HepG2 (cell line): ENCODE results near the gene CAMKMT. TPM values are rescaled to one million over a fixed set of nuclear protein-coding genes. Genes with fewer than 3 reads are reported as not detected.

Source experiments
- ATAC-seq: fragments of 200-7000 bp; cut with Tn5 transposase; 3 replicates; pipeline ENCODE4 v1.9.1; 2020; ENCODE audit warnings: mild to moderate bottlenecking, moderate library complexity
- BruUV-seq: library from RNA; stranded (reverse); fragments of 400-500 nt; replicated peaks from 2 replicates; lab custom pipeline; 2021; lab: Mats Ljungman, UMichigan
- CTCF ChIA-PET: fragments of 300-600 bp; formaldehyde crosslinking; extraction: SDS; loops from one replicate; lab custom pipeline; 2021; ENCODE audit warnings: low total read pairs, inconsistent platforms, low intra/inter-chr PET ratio; lab: Yijun Ruan, JAX
- POLR2A ChIA-PET: fragments of 350-600 bp; sonication (Branson Sonifier 250); formaldehyde crosslinking; loops from one replicate; lab custom pipeline; 2020; ENCODE audit warnings: antibody characterized with exemption, inconsistent platforms; lab: Yijun Ruan, JAX
- DNase-seq: peaks from one replicate; pipeline ENCODE4 v3.0.0-alpha.2; 2015; ENCODE audit warnings: low spot score
- FAIRE-seq: peaks from 3 replicates; lab custom pipeline; 2011; peaks lifted over from hg19 to GRCh38; lab: Jason Lieb, UNC
- H2AFZ ChIP-seq: one replicate; pipeline ENCODE4 v1.6.1; 2011; ENCODE audit warnings: low read length, inconsistent platforms
- H3K27ac ChIP-seq: fragments of 300-600 bp; 3 replicates; pipeline ENCODE4 v1.8.0; 2011; ENCODE audit warnings: mixed run types, mild to moderate bottlenecking, mixed read lengths, low read length, inconsistent platforms; ENCODE audit not compliant: insufficient read depth; ENCODE audit errors: extremely low read length
- H3K27me3 ChIP-seq, 2 experiments: fragments of 200-600 bp in 1 of 2; 2 replicates in 1 of 2; 3 replicates in 1 of 2; pipeline versions ENCODE4 v1.6.0 to v1.8.0; 2011; ENCODE audit warnings: low read length in 2 of 2, mild to moderate bottlenecking in 2 of 2, moderate library complexity in 2 of 2, inconsistent platforms in 1 of 2; ENCODE audit not compliant: insufficient read depth in 2 of 2, control insufficient read depth in 1 of 2
- H3K36me3 ChIP-seq, 2 experiments: fragments of 200-600 bp in 1 of 2; replicated peaks in 1 of 2; 2 replicates in 1 of 2; 3 replicates in 1 of 2; pipeline versions ENCODE4 v1.5.1 to v1.8.0; 2011; ENCODE audit warnings: low read length in 2 of 2, inconsistent platforms in 1 of 2; ENCODE audit not compliant: insufficient read depth in 2 of 2, control insufficient read depth in 1 of 2
- H3K4me1 ChIP-seq: 2 replicates; pipeline ENCODE4 v1.5.1; 2012; ENCODE audit warnings: low read length, inconsistent platforms; ENCODE audit not compliant: insufficient read depth
- H3K4me2 ChIP-seq: 2 replicates; pipeline ENCODE4 v1.6.0; 2011; ENCODE audit warnings: low read depth, low read length, inconsistent platforms
- H3K4me3 ChIP-seq, 3 experiments: fragments of 200-600 bp in 1 of 3; sonication (generic), shearing (Covaris generic) in 1 of 3; replicated peaks in 1 of 3; 2 replicates each; pipeline ENCODE4 v1.5.1; 2011 to 2016; ENCODE audit warnings: low read length in 3 of 3, inconsistent platforms in 2 of 3, low read depth in 2 of 3, mild to moderate bottlenecking in 2 of 3, control low read depth in 1 of 3, mixed read lengths in 1 of 3; ENCODE audit not compliant: insufficient read depth in 1 of 3
- H3K79me2 ChIP-seq: one replicate; pipeline ENCODE4 v1.6.1; 2011; ENCODE audit warnings: low read length, inconsistent platforms; ENCODE audit not compliant: insufficient read depth
- H3K9ac ChIP-seq: 2 replicates; pipeline ENCODE4 v1.6.0; 2011; ENCODE audit warnings: mild to moderate bottlenecking, low read depth, low read length, inconsistent platforms; ENCODE audit not compliant: insufficient read depth
- H3K9me3 ChIP-seq: 2 replicates; pipeline ENCODE4 v1.5.1; 2012; ENCODE audit warnings: mild to moderate bottlenecking, low read length
- H4K20me1 ChIP-seq: 2 replicates; pipeline ENCODE4 v1.6.0; 2011; ENCODE audit warnings: inconsistent platforms, mild to moderate bottlenecking, low read length, moderate library complexity; ENCODE audit not compliant: insufficient read depth
- BHLHE40 ChIP-seq: IDR thresholded peaks from 2 replicates; pipeline ENCODE4 v1.6.1; 2011; ENCODE audit warnings: low read length, improper control_type of control experiment
- CBFB ChIP-seq: sonication (generic); formaldehyde crosslinking; IDR thresholded peaks from 2 replicates; pipeline ENCODE4 v1.4.0; 2020; ENCODE audit warnings: missing genetic modification reagents
- GABPA ChIP-seq, 2 experiments: IDR thresholded peaks; 2 replicates each; pipeline ENCODE4 v1.6.1; 2011 to 2016; ENCODE audit warnings: low read depth in 2 of 2, low read length in 1 of 2, missing biosample characterization in 1 of 2, missing genetic modification characterization in 1 of 2
- HNRNPK ChIP-seq: fragments of 200-400 bp; formaldehyde crosslinking; IDR thresholded peaks from 2 replicates; pipeline ENCODE4 v1.6.1; 2018; ENCODE audit warnings: low read length, low read depth, moderate library complexity, mild to moderate bottlenecking; ENCODE audit not compliant: poor library complexity, severe bottlenecking
- NFRKB ChIP-seq: fragments of 450-650 bp; IDR thresholded peaks from 2 replicates; pipeline ENCODE4 v1.6.1; 2017
- SCMH1 ChIP-seq: sonication (generic); formaldehyde crosslinking; IDR thresholded peaks from 2 replicates; pipeline ENCODE4 v1.9.0; 2021; ENCODE audit warnings: missing genetic modification reagents, mild to moderate bottlenecking, borderline replicate concordance
- SPEN ChIP-seq: sonication (generic); formaldehyde crosslinking; IDR thresholded peaks from 2 replicates; pipeline ENCODE4 v1.5.1; 2020; ENCODE audit warnings: low read depth, mild to moderate bottlenecking, missing genetic modification reagents
- TEAD3 ChIP-seq: optimal IDR thresholded peaks from 2 replicates; pipeline ENCODE3; 2016; ENCODE audit warnings: borderline replicate concordance
- TSC22D2 ChIP-seq: sonication (generic); formaldehyde crosslinking; IDR thresholded peaks from 2 replicates; pipeline ENCODE4 v1.5.1; 2020; ENCODE audit warnings: missing genetic modification reagents, mild to moderate bottlenecking, borderline replicate concordance
- ZNF205 ChIP-seq: IDR thresholded peaks from 2 replicates; pipeline ENCODE4 v1.6.1; 2018; ENCODE audit warnings: missing biosample characterization, missing genetic modification reagents
- ZNF343 ChIP-seq: sonication (generic); formaldehyde crosslinking; IDR thresholded peaks from 2 replicates; pipeline ENCODE4 v1.4.0; 2020; ENCODE audit warnings: mild to moderate bottlenecking, missing genetic modification reagents
- ZNF737 ChIP-seq: sonication (generic); formaldehyde crosslinking; IDR thresholded peaks from 2 replicates; pipeline ENCODE4 v1.5.0; 2020; ENCODE audit warnings: missing genetic modification reagents, mild to moderate bottlenecking, borderline replicate concordance
- WGBS: methylation state at CpG from one replicate; pipeline ENCODE4 v1.1.6; 2017; ENCODE audit warnings: low lambda C conversion rate; 5-methylcytosine and 5-hydroxymethylcytosine counted together
- in situ Hi-C: cut with HindIII; loops from 2 replicates; pipeline ENCODE4 v1.10.0; 2017; ENCODE audit warnings: low pct_unique_long_range_greater_than_20kb; ENCODE audit not compliant: extremely low pct_ligation_motif_present
- intact Hi-C: fragments of 100-400 bp; cut with micrococcal nuclease; formaldehyde crosslinking; loops from one replicate; pipeline ENCODE4 v1.10.0; 2022; ENCODE audit not compliant: unreplicated experiment
- polyA plus RNA-seq, 8 experiments: library from polyadenylated mRNA; depleted of rRNA in 3 of 8; stranded (reverse) in 7 of 8; unstranded in 1 of 8; fragments of >200 nt; fragmentation: Illumina TruSeq in 4 of 8; extraction: Trizol in 4 of 8; gene quantifications; 2 replicates each; pipeline versions ENCODE4 v1.2.1 to v1.2.3, GENCODE V29; 2011 to 2016; ENCODE audit warnings: low read depth in 4 of 8, missing spikeins in 1 of 8, mixed read lengths in 1 of 8; ENCODE audit not compliant: insufficient read depth in 1 of 8
- total RNA-seq, 5 experiments: library from RNA; depleted of rRNA; stranded (reverse); fragments of >200 nt; fragmentation: Illumina TruSeq; extraction: Trizol; gene quantifications; 2 replicates each; pipeline ENCODE4 v1.2.3, GENCODE V29; 2016; ENCODE audit warnings: low read depth in 1 of 5
- TF ChIP-seq, protein P1 (sequence below), 2 experiments: IDR thresholded peaks; 2 replicates each; pipeline ENCODE4 v1.6.1; 2011 to 2012; ENCODE audit warnings: low read length in 2 of 2, borderline replicate concordance in 1 of 2, low read depth in 1 of 2, mild to moderate bottlenecking in 1 of 2, moderate library complexity in 1 of 2
- TF ChIP-seq, protein P2 (sequence below): IDR thresholded peaks from 2 replicates; pipeline ENCODE4 v1.6.1; 2016; ENCODE audit warnings: low read depth, borderline replicate concordance

The CAMKMT gene
- total and polyA plus RNA-seq, 2 of the 13 experiments (the other 11 are each of a cell fraction or from before 2014, with no cell fraction given) = 6.9 to 20.8 TPM

DNA sequence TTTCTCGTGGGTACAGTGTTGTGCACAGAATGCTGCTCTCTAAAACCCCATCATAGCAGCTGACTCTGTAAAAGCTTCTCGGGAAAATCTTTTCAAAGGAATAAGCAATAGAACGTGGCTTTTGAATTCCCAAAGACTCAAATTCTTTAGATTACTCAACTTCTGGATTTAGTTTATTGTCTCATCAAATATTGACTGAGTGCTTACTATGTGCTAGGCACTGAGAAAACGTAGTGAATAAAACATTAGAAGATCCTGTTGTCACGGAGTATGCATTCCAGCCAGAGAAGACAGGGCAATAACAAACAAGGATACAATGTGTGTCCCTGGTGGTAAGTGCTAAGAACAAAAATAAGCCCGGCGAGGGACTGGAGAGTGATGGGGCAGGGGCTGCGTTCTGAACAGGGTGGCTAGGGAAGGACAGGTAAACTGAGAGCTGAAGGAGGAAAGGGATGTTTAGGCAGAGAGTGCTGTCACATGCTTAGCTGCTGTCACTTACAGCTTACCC is 401.6 kb downstream of the CAMKMT start:
- ChIA-PET CTCF (no interaction called here), POLR2A (no interaction called here)
- no peak for ATAC-seq
- TF ChIP-seq SCMH1 (CRISPR knock-in tag) (no peak), ZNF205 (CRISPR knock-in tag) (peak; percentile 97)
- DNase-seq = no peak
- Histone ChIP-seq H3K4me1 (peaks cover 14% of the 10 kb centered on the region), H3K36me3 (no peaks in the 10 kb centered on the region), H3K4me2 (no peak overlapping the region), H3K27ac (no peak overlapping the region), H3K9ac (no peak overlapping the region), H3K4me3 (no peak overlapping the region), H2AFZ (no peak overlapping the region), H3K27me3 (no peaks in the 10 kb centered on the region), H3K79me2 (no peaks in the 10 kb centered on the region), H4K20me1 (no peaks in the 10 kb centered on the region), H3K9me3 (no peaks in the 10 kb centered on the region)
- no TSS peak for BruUV-seq
- in situ Hi-C loops = no loop called here
- 47% methylated on average over 8 of the region's 8 CpGs for WGBS
- FAIRE-seq = no peak
- intact Hi-C loops = no loop called here

DNA sequence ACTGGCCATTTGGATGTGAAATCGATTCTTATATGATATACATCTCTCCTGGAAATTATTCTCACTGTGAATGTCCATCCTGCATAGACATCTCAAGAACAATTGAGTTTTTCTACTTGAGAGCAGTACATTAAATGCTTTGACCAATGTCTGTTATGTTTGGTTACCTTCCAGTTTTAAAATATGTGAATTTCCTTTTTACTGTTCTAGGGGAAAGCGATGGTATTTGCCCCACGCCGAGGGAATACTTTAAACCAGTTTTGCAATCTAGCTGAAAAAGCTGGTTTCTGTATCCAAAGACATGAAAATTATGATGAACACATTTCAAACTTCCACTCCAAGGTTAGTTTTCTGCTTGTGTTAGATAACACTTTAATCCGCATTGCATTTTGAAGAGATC is 404.5 kb downstream of the CAMKMT start:
- Histone ChIP-seq H3K27ac (no peak overlapping the region), H3K9me3 (no peaks in the 10 kb centered on the region), H2AFZ (no peak overlapping the region), H3K27me3 (no peaks in the 10 kb centered on the region), H3K9ac (no peak overlapping the region), H3K4me1 (peaks cover under 1% of the 10 kb centered on the region), H4K20me1 (no peaks in the 10 kb centered on the region), H3K4me3 (no peak overlapping the region), H3K79me2 (no peaks in the 10 kb centered on the region), H3K36me3 (no peaks in the 10 kb centered on the region), H3K4me2 (no peak overlapping the region)
- FAIRE-seq = no peak
- CTCF ChIA-PET = no interaction called here
- POLR2A ChIA-PET = no interaction called here
- in situ Hi-C loops = no loop called here
- no peak for DNase-seq
- intact Hi-C loops = no loop called here
- no TSS peak for BruUV-seq
- WGBS = 83% methylated on average over 5 of the region's 5 CpGs
- ATAC-seq = no peak
- no peak for TF ChIP-seq TSC22D2 (CRISPR knock-in tag)
- TF ChIP-seq HNRNPK = no peak
- TF ChIP-seq SPEN (CRISPR knock-in tag) = no peak
- TF ChIP-seq BHLHE40 = no peak
- TF ChIP-seq ZNF737 = no peak
- TF ChIP-seq TEAD3 (CRISPR knock-in tag) = no peak
- TF ChIP-seq, protein P1, sequence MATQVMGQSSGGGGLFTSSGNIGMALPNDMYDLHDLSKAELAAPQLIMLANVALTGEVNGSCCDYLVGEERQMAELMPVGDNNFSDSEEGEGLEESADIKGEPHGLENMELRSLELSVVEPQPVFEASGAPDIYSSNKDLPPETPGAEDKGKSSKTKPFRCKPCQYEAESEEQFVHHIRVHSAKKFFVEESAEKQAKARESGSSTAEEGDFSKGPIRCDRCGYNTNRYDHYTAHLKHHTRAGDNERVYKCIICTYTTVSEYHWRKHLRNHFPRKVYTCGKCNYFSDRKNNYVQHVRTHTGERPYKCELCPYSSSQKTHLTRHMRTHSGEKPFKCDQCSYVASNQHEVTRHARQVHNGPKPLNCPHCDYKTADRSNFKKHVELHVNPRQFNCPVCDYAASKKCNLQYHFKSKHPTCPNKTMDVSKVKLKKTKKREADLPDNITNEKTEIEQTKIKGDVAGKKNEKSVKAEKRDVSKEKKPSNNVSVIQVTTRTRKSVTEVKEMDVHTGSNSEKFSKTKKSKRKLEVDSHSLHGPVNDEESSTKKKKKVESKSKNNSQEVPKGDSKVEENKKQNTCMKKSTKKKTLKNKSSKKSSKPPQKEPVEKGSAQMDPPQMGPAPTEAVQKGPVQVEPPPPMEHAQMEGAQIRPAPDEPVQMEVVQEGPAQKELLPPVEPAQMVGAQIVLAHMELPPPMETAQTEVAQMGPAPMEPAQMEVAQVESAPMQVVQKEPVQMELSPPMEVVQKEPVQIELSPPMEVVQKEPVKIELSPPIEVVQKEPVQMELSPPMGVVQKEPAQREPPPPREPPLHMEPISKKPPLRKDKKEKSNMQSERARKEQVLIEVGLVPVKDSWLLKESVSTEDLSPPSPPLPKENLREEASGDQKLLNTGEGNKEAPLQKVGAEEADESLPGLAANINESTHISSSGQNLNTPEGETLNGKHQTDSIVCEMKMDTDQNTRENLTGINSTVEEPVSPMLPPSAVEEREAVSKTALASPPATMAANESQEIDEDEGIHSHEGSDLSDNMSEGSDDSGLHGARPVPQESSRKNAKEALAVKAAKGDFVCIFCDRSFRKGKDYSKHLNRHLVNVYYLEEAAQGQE (IDR thresholded peaks at IDR 0.05; ENCODE audit: borderline replicate concordance in 1 of 2, low read depth in 1 of 2, low read length in 2 of 2) = no peak
- no peak for TF ChIP-seq CBFB (CRISPR knock-in tag)
- TF ChIP-seq NFRKB = no peak
- no peak for TF ChIP-seq ZNF343 (CRISPR knock-in tag)
- TF ChIP-seq, protein P2, sequence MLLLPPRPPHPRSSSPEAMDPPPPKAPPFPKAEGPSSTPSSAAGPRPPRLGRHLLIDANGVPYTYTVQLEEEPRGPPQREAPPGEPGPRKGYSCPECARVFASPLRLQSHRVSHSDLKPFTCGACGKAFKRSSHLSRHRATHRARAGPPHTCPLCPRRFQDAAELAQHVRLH (CRISPR knock-in tag) = no peak
- TF ChIP-seq GABPA (IDR thresholded peaks at IDR 0.05; ENCODE audit: low read depth, low read length) = no peak
- TF ChIP-seq GABPA (CRISPR knock-in tag; IDR thresholded peaks at IDR 0.05; ENCODE audit: low read depth) = no peak
